Suppressor macrophage treated with lipopolysaccharide for 1 hour (primary cell): ENCODE measurements around the gene CFP.
A peak's percentile ranks its signal among the peaks of the same experiment; 100 is the strongest.

Experiments used
- DNase-seq, 3 donors: peaks; one replicate each; pipeline ENCODE4 v3.0.0-alpha.2; 2020 to 2022

Gene CFP

GRCh38 chrX:47637546-47638195 lies 7.9 kb upstream of the CFP start:
- peak; percentile 72 to 82 (median 76) for DNase-seq

GRCh38 chrX:47634871-47635575 lies 5.3 kb upstream of the CFP start:
- DNase-seq, result no peak

GRCh38 chrX:47633689-47634590 lies 4.2 kb upstream of the CFP start:
- DNase-seq, result peak; percentile 70 to 91 (median 87)

- peak; percentile 83 to 90 (median 86) for DNase-seq
These were observed 2.9 kb upstream of the CFP start for GRCh38 chrX:47632666-47633065.

GRCh38 chrX:47631676-47632075 lies 1.9 kb upstream of the CFP start:
- no peak for DNase-seq

- peak; percentile 62 to 76 (median 72) for DNase-seq
These were observed 748 bp downstream of the CFP start for GRCh38 chrX:47628982-47629381.

DNA sequence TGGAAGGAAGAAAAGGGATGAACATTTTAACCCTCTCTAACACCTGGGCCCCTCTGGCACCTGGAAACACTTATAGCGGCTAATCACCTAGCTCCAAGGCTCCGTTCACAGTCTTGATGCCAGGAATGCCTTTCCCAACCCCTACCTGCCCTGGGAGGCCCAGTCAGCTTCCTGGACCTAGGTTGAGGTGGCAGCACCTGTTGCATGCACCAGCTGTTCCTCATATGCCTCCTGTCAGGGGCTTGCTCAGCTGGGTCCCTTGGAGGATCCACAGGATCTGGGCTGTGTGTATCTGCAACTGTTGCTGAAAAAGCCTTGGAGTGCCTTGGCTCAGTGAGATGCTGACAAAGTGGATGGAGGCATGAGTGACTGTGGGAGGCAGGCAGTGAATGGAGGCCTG lies 4.4 kb downstream of the CFP start:
- DNase-seq, result no peak

DNA sequence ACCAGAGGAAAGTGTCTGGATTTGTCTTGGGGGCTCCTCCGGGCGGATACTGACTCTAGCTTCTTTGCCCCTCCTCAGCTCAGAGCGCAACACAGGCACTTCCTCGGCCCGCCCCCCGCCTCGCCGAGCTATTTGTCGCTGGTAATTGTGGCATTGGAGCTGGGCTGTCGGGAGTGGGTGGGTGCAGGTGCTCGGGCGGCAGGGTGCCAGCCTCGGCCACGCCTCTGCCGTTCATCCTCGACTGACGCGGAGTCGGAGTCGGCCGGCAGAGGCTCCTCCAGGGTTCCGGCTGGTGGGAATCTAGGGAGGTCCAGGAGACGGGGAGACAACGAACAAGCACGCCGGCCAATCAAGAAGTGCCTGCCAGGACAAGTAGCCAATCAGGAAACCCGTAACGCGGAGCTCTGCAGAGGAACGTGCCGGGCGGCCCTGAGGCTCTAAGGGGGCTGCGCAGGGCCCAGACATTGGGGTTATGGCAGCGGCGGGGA lies 6.1 kb downstream of the CFP start:
- DNase-seq, result peak; percentile 54 to 66 (median 61)

- DNase-seq, result no peak
These were observed 7.9 kb downstream of the CFP start for GRCh38 chrX:47621851-47622250.

- DNase-seq, result no peak
These were observed 9.4 kb downstream of the CFP start for GRCh38 chrX:47620303-47620685.

- DNase-seq, result peak; percentile 82 to 93 (median 87)
These were observed 10.0 kb downstream of the CFP start, which contains the start of gene SYN1 for GRCh38 chrX:47619486-47620302. SYN1 (minus strand) TSS chrX:47619857; CDS start chrX:47619728, 129 bp downstream.

DNA sequence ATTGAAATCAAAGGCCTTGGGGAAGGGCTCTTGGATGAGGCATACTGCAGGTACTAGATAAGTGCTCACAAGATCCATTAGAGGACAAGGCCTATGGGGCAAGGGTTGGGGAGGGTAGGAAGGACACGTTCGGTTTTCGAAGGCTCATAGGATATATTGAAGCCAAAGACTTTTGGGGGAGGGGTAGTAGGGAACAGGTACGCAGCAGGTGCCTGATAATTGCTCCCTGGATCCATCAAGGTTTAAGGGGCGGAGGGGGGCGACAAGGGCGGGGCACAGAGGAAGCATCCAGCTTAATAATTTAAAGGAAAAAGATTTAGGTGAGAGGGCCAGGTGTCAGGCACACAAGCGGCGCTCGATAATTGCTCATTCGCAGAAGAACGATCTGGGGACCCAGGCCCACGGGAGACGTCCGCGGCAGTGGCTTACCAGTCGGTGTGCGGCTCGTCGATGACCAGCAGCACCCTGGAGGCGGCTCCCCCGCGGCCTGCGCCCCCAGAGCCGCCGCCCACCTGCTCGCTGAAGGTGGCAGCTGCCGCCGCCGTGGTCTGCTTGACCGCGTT lies 10.7 kb downstream of the CFP start:
- DNase-seq, result no peak

DNA sequence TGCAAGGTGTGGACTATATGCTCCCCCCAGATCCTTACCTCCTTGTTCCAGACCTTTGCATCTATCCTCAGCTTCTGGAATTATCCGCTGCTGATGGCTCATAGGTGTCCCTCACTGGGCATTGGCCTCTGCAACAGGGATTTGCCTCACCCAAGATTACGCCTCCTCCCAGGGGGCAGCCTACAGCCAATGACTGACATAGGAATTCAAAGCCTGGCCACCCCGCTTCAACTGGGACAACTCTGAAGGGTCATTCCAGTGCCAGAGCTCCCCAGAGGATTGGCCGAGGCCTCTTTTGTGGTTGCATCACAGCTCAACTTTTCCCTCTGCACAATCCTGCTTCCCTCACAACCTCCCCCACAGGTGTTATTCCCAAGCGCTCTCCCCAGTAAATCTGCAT lies 15.1 kb downstream of the CFP start:
- no peak for DNase-seq

DNA sequence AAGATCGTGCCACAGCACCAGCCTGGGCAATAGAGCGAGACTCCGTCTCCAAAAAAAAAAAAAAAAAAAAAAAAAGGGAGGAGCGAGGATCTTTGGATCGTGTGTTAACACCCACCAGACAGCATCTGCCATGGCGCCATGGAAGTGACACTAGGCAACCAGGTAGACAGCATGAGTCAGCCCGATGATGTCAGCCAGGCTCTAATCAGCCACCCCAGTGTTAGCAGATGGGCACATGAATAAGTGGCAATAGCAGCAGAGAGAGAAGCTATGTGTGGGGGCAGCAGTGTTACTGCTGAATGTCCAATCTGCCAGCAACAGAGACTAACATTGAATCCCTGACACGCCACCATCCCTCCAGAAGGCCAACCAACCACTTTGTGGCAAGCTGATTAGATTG lies 16.6 kb downstream of the CFP start:
- DNase-seq, result no peak

DNA sequence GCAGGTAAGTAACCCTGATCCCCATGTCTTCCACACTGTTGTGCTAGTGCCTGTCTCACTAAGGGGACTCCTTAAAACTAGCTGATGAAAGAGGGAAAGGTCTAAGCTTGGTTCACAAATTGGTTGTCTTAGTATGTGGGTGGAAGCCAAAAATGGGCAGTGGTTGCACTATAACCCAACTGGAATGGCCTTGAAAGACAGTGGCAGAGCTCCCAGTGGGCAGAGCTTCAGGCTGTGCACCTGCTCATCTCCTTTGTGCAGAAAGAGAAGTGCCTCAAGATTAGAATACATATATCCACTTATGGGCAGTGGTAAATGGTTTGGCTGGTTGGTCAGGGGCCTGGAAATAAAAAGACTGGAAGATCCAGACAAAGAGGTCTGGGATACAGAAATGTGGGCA lies 17.3 kb downstream of the CFP start:
- no peak for DNase-seq

- no peak for DNase-seq
These were observed 17.8 kb downstream of the CFP start for GRCh38 chrX:47611926-47612325.

- no peak for DNase-seq
These were observed 18.2 kb downstream of the CFP start for GRCh38 chrX:47611489-47611888.

GRCh38 chrX:47610511-47610910 lies 19.2 kb downstream of the CFP start:
- peak in 1 of 3 donors; percentile 39 for DNase-seq

DNA sequence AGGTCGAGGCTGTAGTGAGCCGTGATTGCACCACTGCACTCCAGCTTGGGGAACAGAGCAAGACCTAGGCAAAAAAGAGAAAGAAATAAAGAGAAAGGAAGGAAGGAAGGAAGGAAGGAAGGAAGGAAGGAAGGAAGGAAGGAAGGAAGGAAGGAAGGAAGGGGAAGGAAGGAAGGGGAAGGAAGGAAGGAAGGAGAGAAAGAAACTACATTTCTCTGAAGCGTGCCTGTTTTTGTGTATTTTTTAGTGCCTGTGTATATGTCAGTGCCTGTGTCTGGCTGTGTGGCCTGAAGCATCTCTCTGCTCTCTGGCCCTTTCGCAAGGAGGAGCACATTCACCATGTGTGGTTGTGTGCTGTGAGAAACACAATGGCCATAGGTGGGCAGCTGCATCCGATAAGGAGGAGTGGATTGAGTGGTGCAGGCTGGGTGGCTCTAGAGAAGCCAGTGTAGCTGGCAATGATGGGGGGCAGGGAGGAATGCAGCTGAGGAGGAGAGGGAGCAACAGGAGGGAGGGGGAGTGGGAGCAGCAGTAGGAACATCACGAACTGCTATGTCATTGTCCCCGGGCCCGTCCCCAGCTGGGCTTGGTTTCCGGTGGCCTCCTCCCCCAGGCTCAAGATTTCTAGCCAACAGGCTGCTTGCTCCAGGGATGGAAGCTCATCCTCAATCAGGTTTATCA lies 21.5 kb downstream of the CFP start:
- no peak for DNase-seq

- no peak for DNase-seq
These were observed 22.6 kb downstream of the CFP start for GRCh38 chrX:47607091-47607490.

DNA sequence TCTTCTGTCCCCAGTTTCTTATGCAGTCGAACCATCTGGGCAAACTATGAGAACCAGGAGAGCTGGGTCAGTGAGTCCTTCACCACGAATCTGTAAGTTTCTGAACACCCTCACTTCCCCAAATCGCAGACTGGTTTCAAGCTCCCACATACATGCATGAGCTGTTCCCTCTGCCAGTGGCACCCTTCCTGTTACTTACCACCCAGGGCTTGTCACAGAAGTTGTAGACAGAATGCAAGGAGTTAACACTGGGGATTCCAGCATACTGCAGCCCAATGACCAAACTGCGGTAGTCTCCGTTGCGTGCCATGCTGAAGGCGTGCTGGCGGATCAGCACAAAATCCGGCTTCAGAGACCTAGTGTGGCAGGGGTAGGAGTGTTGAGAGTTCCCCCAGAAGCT lies 24.7 kb downstream of the CFP start:
- peak; percentile 65 to 75 (median 69) for DNase-seq
